GM19351 (cell line): ENCODE data around the gene TLCD5.

Experiments used
- ATAC-seq: cut with Tn5 transposase; IDR thresholded peaks from one replicate; pipeline ENCODE4 v1.9.1; 2021; ENCODE audit warnings: mild to moderate bottlenecking, moderate library complexity; ENCODE audit not compliant: unreplicated experiment

The TLCD5 gene

DNA sequence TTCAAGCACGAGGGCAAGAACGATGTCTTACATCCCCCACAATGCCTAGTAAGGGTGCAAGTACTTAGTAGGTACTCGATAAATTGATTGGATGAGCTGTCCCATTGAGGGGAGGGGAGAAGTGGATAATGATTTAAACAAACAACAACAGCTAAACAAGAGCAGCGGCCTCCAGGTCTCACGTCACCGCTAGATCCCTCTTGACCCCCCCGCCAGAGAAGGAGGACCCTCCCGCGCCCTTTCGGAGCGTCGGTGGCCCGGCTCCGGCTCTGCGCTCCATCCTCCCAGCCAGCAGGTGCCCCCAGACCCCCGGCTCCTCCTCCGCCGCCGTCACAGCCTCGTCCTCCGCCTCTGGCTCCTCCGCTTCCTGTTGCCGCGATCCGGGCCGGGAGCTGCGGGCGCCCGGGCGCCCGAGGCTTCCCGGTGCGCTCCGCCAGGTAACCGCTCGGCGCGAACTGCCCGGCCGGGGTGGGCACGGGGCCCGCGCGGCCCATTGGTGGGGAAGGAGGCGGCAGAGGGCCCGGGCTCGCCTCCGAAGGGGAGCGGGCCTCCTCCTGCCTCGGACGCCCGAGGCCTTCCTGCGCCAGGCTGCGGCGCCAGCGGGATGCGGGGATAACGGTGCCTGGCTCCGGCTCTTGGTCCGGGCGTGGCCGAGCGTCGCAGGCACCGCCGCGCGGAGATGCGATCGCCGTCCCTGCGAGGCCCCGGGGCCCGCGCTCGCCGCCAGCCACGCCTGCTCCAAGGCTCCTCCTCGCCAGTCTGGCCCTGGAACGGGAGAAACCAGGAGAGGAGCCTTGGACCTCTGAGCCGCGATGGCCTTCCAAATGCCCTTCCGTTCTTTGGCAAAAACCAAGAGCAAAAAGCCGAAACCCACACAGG, at the start of gene TLCD5:
Gene TLCD5, plus strand, starts transcription at position 368 of the 879 bp plus-strand sequence. CDS start 2,143 bp downstream, outside the sequence.
- peak; percentile 65 for ATAC-seq

DNA sequence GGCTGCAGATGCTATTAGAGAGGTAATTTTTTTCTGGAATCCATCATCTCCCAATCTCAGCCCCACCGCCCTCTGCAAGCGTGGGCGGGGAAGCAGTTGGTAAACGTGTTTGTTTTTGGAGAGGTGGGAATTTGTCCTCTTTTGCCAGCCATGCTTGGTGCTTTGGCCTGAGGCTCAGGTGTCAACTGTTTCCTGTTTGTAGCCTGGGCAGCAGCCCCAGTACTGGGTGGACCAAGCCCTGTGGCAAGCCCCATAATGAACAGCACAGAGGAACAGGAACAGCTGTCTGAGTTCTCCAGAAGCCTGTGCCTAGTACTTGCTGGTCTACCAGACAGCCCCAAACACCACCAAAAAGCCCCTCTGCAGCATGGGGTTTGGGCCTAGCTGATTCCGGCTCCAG, 45.6 kb upstream of the TLCD5 start:
- no peak for ATAC-seq

DNA sequence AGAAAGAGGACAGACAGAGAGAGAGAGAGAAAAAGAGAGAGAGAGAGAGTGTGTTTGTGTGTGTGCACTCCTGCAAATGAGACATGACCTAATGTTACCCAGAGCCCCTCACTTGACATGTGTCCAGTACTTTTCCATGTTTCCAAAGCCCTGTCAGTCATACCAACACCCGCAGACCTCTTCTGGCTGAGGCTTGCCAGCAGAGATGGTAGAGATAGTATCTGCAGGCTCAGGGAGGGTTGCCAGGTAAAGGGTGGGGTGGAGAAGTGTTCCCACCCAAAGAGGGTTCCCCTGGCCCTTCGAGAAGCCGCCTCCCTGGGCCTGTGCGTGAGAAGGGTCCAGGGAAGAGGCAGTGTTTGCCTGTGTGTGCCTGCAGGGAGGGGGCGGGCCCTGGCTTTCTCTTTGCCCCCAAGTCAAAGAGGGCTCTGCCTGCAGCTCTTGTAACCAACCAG, 44.5 kb upstream of the TLCD5 start:
- ATAC-seq: no peak

DNA sequence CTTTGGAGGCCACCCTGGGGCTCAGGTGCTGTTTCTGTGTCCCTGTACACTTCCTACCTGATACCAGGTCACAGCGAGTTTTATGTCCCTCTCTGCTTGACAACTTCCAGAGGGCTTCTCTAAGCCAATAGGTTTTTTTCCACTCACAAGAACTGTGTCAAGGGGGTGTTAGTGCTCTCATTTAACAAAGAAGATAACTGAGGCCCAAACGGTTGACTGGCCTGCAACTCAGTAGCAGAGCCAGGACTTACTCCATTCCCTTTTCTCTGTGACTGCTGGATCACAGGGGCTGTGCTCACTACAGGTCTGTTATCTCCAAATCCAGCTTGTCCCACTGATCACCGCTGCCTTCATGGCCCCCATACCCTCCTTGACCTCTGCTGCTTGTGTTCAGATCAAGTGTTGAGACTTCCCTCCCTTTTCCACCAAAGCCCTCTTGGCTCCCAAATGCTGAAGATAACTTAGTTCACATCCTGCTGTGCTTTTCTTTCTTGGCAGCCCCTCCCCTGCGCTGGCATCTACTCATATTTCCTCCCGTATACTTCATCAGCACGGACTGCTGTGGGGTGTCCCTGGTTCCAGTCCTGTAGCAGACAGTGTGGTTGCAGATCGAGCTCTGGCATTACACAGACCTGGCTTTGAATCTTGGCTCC, 43.8 kb upstream of the TLCD5 start:
- no peak for ATAC-seq

DNA sequence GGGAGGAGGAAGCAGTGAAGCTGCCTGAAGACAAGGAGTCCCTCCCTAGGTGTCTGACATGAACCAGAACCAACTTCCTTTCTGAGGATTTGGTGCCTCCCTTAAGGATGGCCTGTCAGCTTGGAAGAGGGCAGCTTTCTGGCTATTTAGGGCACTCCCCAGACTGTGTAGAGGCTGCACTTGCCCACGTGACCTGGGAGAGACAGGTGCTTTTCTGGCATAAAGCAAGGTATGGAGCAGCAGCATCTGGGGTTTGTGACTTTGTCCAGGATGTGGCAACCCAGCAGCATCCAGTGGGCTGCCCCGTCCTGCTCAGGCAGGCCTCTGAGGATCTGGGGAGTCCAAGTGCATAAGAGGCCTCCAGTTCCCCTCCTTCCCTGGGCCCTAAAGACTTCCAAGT, 42.0 kb upstream of the TLCD5 start:
- ATAC-seq: no peak

DNA sequence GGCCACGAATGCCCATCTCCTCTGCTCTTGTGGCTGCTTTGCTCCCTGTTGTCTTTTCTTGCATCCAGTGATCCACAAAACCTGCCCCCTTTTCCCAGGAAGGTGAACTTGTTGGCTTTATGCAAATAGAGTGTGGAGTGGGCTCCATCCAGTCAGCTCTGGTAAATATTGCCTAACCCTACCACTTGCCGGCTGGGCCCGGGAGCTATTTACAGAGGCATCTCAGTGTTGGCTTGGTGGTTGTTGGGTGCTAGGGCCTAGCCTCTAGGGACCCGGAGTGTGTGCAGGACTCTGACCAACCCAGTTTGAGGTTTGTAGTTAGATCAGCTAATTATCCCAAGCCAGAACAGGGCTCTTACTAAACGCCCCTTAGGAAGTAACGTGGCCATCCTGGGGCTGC, 40.8 kb upstream of the TLCD5 start:
- ATAC-seq: no peak

DNA sequence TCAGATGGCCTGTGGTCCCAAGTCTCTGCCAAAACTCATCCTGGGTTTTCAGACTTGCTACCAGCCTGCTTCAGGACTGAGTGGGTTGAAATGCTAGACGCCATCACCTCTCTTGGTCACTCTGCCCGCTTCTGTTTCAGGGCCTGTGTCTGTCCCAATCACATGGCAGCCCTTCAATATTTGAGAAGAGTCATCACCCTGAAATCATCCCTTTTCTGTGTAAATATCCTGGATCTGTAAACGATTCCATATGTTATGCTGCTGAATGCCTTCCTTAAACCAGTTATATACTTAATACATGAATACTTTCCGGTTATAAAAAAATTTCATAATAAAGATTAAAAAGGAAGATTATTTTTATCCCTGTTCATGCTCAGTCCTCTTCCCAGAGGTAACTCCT, 39.8 kb upstream of the TLCD5 start:
- ATAC-seq: no peak

DNA sequence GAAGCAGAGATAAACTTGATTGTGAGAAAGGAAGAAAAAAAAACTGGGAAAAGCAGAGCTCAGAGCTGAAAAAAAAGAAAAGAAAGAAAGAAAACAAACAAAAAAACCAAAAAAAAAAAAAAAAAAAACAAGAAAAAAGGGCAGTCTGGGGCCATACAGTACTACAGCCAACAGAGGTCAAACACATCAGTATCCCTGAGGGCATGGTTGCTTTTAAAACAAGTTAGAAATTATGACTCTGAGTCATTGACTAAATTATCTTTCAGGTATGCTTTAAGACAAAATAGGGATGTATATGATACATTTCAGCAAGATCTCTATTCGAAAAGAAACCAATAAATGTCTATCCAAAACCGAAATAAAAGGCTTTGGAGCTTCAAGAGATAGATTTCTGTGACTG, 37.1 kb upstream of the TLCD5 start:
- no peak for ATAC-seq

DNA sequence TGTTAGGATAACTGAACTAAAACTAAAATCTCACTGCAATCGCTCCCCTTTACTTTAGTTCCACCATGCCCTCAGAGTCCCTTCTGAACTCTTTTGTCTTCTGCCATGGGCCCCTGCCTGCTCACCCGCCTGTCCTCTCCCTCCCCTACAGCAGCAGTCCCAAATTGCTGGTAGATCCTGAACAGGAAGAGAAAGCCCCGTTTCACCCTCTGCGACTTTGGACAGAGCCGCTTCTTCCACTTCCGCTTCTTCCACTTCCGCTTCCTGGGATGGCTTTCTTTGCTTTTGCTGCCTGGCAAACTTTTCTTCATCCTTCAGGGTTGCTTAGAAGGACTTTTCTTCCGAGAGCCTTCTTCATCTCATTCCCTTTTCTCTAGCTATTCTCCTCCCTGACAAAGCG, 35.7 kb upstream of the TLCD5 start:
- no peak for ATAC-seq

DNA sequence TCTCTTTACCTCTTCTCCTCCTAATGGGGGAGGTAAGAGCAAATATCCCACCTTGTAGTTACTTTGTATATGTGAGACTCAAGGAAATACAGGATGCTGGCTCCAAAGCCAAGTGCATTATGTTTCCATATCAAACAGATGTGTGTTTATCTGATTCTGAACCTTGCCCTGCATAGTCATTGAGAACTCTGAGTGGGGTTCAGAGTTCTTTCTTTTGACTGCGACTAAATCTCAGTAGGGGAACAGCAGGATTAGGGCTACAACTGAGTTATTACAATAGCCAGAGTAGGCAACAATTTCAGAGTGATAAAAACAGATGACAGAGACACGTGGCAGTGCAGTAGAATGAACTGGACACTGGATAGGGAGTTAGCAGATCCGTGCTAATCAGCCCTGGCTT, 34.1 kb upstream of the TLCD5 start:
- no peak for ATAC-seq

DNA sequence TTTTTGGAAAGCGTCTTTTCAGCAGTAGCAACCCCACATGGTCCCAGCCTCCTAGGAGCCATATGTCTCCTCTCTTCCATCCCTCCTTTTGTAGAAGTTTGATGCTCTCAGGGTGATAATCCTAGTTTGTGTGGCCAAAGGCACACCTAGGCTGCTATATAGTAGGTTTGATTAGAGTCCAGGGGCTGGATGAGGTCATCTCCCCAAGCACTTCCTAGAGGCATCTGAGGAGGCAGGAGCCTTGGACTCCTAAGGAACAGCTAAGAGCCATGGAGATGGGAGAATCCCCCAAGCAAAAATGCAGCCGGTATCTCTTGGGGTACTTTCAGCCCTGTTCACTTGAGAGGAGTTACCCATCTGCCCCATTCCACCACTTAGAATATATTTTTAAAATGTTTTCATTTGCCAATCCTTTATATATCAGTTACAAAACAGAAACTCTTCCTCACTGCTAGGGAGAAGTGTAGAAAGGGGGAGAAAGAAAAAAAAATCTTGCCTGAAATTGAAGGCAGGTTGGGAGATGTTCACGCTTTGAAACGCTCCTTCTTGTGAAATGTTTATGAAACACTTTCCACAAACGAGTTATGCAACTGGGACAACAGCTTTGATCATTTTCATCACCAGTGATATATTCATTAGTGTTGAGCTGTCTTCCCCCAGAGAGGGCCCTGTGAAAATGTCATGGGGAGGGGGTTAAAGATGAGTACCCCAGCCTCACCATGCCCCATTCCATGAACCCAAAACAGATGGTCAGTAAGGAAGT, 31.9 kb upstream of the TLCD5 start:
- ATAC-seq: no peak

DNA sequence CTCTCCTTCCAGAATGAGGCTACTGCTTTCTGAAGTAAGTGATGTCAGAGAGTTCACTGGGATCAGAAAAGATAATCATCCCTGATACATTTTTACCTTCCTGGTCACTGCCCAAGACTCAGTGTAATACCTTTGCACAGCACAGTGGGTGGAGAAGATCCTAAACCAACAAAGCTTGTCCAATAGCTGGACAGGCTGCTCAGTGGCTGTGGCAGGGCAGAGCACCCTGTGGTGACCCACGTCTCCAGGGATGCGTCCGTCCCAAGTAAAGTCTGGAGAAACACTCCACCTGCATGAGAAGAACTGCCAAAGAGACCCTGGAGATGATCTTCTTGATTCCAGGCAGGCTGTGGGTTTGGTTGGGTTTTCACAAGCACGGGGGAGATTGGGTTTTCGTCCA, 31.0 kb upstream of the TLCD5 start:
- ATAC-seq: no peak

DNA sequence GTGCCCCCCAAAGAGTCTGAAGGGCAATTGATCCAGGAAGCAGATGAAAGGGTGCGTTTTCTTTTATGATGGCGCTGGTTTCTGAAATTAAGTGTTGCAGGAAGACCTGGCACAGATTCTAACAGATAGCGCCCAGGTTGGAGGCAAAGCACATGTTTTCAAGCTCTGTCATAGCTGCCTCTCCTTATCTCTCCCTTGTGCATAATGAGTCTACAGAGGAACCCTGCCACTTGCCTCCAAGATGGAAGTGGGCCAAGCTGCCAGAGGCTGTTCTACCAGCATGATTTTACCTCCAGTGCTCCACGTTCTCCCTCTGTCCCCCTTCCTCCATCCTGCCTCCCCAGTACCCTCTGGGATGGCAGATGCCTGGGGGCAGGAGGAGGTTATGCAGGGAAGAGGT, 30.0 kb upstream of the TLCD5 start:
- no peak for ATAC-seq

DNA sequence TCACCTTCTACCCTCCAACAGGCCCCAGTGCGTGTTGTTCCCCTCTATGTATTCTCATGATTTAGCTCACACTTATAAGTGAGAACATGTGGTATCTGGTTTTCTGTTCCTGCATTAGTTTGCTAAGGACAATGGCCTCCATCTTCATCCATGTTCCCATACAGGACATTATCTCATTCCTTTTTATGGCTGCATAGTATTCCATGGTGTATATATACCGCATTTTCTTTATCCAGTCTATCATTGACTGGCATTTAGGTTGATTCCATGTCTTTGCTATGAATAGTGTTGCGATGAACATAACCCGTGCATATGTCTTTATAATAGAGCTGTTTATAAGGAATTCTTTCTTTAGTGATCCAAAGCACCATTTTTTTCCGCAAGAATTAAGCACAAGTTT, 28.5 kb upstream of the TLCD5 start:
- ATAC-seq: no peak

DNA sequence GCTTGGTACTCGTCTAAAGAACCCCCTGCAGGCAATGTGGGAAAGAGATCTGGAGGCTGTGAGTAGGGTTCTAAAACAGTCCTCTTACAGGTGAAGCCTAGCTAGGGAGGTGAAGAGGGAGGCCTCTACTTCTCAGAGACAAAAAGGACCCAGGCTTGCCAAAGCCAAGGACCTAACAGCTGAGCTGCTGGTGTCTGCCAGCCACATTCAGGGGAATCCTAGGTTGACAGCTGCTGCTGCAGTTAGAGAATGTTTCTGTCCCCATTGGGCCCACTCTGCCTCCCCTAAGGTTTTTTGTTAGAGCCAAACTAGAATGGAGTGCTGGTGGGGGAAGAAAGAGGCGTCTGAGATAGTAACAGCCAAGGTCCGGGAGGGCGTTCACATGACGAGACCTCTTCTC, 26.6 kb upstream of the TLCD5 start:
- no peak for ATAC-seq

DNA sequence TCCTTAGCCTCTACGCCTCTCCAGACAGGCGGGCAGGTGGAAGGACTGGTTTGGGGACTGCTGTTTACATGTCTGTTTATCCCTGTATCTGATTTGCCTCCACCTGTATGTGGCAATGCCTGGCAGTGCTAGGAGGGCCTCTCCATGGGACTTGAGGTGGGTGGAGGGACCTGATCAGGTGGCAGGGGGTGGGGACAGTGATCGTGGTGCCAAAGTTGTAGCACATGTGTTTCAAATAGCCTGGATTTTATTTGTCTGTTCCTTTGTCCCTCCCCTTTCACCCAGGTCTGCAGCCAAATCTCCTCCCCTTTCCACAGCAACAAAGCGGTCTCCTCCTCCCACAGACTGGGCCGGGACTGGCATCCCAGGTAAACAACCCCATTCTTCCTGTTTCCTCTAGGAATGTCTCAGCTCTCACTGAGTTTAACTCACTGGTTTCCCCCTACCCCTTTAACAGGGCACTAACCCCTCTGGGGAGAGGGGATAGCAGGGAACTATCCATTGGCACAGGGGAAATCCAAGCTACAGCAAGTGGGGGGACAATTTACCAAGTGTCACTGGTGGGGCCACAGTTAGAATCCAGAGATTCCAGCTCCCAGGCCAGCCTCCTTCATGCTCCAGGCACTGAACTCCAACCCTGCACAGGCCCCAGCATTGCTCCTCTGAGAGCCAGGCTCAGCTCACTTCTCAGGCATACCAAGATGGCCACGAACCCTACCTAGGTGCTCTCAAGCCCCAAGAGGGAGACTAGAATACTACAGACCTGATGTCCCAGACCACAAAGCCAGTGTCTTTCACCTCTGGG, 22.9 kb upstream of the TLCD5 start:
- no peak for ATAC-seq

DNA sequence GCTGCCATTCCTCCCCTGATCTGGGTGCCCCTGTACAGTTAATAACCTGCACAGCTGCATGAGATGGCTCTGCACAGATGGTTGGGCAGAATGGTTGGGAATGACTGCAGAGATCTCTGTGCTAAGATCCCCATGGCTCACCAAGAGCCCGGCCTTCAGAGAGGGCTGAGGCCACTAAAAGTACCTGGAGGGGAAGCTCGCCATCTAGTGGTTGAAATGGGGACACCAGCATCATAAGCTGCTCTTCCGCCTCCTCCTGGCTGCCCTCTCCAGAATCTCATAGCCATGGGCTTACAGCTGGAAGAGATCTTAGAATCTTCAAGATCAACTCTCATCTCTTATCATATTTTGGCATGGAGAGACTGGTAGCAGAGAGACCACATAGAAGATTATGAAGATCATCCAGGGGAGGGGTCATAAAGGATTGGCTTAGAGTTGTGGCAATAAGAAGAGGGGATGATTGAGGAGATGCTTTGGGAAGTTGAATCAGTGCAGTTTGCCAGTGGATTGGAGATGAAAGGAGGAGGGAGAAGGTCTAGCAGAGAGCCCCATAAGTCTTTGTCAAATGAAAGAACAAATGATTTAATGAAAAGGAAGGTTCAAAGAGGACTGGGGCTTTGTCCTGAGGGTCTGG, 22.0 kb upstream of the TLCD5 start:
- ATAC-seq: peak; percentile 75

DNA sequence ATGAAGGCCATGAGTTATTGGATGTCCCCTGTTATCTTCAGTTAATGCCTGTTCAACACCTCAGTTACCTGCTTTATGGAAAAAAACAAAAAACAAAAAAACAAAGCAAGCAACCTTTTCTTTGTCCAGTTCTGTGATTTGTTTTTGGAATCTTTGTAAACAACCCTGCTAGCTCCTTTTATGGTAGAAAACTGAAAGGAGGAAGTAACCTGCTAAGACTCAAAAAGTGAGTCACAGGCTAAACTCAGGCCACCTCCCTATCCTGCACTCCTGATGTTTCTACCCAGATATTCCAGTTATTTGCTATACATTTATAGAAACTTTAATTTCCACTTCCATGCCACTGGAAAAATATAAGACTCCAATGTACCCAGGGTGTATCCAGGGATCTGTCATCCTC, 20.6 kb upstream of the TLCD5 start:
- ATAC-seq: peak; percentile 45

DNA sequence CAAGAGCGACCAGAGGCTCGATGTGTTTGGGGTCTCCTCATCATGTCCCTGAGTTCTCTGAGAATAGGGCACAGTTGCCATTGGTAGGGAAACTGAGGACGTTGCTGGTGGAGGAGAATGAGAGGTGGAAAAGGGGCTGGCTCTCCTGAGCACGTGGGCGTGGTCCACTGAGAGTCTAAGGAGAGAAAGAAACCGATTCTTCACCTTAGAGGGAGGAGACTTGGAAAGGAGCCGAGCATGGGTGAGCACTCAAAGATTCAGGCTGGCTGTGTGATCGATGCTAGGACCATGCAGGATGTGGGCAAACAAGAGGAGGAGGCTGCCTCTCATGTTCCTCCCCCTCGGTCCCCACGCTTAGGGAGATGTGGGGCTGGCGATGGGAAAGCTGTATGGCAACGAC, 19.8 kb upstream of the TLCD5 start:
- ATAC-seq: no peak

DNA sequence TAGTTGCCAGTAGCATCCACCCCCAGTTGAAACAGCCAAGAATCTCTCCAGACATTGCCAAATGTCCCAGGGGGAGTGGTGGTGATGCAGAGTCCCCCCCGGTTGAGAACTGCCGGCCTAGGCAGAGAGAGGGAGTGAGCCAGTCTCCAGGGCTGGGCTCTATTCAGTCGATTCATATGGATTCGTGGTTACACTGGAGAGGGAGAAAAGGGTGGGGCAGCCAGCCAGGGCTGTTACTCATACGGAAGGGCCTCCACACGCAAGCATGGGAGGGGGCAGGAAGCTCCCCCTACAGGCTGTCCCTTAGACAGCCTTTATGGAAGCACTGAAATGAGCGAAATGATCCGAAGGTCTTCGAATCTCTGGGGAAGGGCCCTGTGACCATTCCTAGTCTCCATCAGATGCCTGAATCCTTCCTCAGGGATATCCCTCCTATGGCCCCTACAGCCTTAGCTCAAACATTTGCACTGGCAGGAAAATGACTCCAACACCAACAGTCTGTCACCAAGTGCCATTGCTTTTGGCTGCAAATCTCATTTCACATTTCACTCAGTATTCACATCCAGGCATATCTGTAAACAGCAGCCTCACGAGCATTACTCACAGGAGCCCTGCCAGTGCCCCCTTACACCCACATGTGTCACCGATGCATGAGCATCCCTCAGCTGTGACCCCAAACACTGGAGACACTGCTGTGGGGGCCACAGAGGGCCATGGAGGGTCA, 18.4 kb upstream of the TLCD5 start:
- no peak for ATAC-seq
